ENCODE results near the gene MRPS14. TPM values are rescaled to one million over a fixed set of nuclear protein-coding genes. Genes with fewer than 3 reads are reported as not detected.

Gene MRPS14
- total RNA-seq, 2 donors from 2014 or later = 30.3 to 30.9 TPM

GRCh38 chr1:174988986-174989385, 34.2 kb downstream of the MRPS14 start:
- Mint-ChIP-seq H3K36me3 (ENCODE audit: low read depth) (peaks cover 8% of the 10 kb centered on the region), H3K9me3 (no peaks in the 10 kb centered on the region), H3K27ac (no peak overlapping the region), H3K4me3 (no peak overlapping the region), H3K4me1 (peaks cover 21% of the 10 kb centered on the region), H3K27me3 (ENCODE audit: insufficient read depth) (no peaks in the 10 kb centered on the region)
- Histone ChIP-seq H3K27me3 (ENCODE audit: control insufficient read depth, insufficient read depth, low read length, poor library complexity, severe bottlenecking) (no peaks in the 10 kb centered on the region), H3K4me3 (ENCODE audit: low read length) (no peak overlapping the region), H3K27ac (ENCODE audit: low read depth, low read length) (no peak overlapping the region), H3K9ac (ENCODE audit: extremely low read depth, low read length, poor library complexity, severe bottlenecking) (no peak overlapping the region), H3K36me3 (ENCODE audit: control insufficient read depth, insufficient read depth, low read length) (peaks cover 5% of the 10 kb centered on the region), H3K9me3 (ENCODE audit: control insufficient read depth, low read length) (no peaks in the 10 kb centered on the region), H3K4me1 (ENCODE audit: control insufficient read depth, insufficient read depth, low read length) (no peaks in the 10 kb centered on the region)
- no peak for TF ChIP-seq CTCF (conservative IDR thresholded peaks at IDR 0.05)
- no peak for DNase-seq
- WGBS, 2 experiments (ENCODE audit: insufficient coverage in 1 of 2, insufficient read length in 1 of 2) = 97 to 100% methylated on average over 1 to 2 of the region's 3 CpGs

- H3K27me3 Mint-ChIP-seq (ENCODE audit: insufficient read depth) = no peaks in the 10 kb centered on the region
- H3K36me3 ChIP-seq (ENCODE audit: control insufficient read depth, insufficient read depth, low read length) = peaks cover 5% of the 10 kb centered on the region
- H3K4me1 ChIP-seq (ENCODE audit: control insufficient read depth, insufficient read depth, low read length) = no peaks in the 10 kb centered on the region
These were observed 34.7 kb downstream of the MRPS14 start for GRCh38 chr1:174988539-174988938.

GRCh38 chr1:174984952-174985351, 38.3 kb downstream of the MRPS14 start:
- Mint-ChIP-seq H3K4me3 (no peak overlapping the region), H3K36me3 (ENCODE audit: low read depth) (peaks cover 19% of the 10 kb centered on the region), H3K27me3 (ENCODE audit: insufficient read depth) (no peaks in the 10 kb centered on the region), H3K27ac (no peak overlapping the region), H3K9me3 (no peaks in the 10 kb centered on the region), H3K4me1 (peaks cover 28% of the 10 kb centered on the region)
- no peak overlapping the region for H3K27ac ChIP-seq (ENCODE audit: low read depth, low read length)
- DNase-seq = no peak
- H3K9ac ChIP-seq (ENCODE audit: extremely low read depth, low read length, poor library complexity, severe bottlenecking) = no peak overlapping the region
- H3K4me3 ChIP-seq (ENCODE audit: low read length) = no peak overlapping the region
- peaks cover 11% of the 10 kb centered on the region for H3K36me3 ChIP-seq (ENCODE audit: control insufficient read depth, insufficient read depth, low read length)
- H3K9me3 ChIP-seq (ENCODE audit: control insufficient read depth, low read length) = no peaks in the 10 kb centered on the region
- TF ChIP-seq CTCF (conservative IDR thresholded peaks at IDR 0.05) = no peak
- WGBS, 2 experiments (ENCODE audit: insufficient coverage in 1 of 2, insufficient read length in 1 of 2) = 96% methylated on average over 4 of the region's 4 CpGs
- H3K4me1 ChIP-seq (ENCODE audit: control insufficient read depth, insufficient read depth, low read length) = no peaks in the 10 kb centered on the region
- H3K27me3 ChIP-seq (ENCODE audit: control insufficient read depth, insufficient read depth, low read length, poor library complexity, severe bottlenecking) = no peaks in the 10 kb centered on the region

More at GRCh38 chr1:174988539-174988938, 34.7 kb downstream of the MRPS14 start:
- H3K27ac ChIP-seq (ENCODE audit: low read depth, low read length) = no peak overlapping the region
- no peak for DNase-seq
- H3K9ac ChIP-seq (ENCODE audit: extremely low read depth, low read length, poor library complexity, severe bottlenecking) = no peak overlapping the region
- Mint-ChIP-seq H3K4me3 (no peak overlapping the region), H3K36me3 (ENCODE audit: low read depth) (peaks cover 8% of the 10 kb centered on the region), H3K4me1 (peaks cover 21% of the 10 kb centered on the region), H3K27ac (no peak overlapping the region), H3K9me3 (no peaks in the 10 kb centered on the region)
- no peak for TF ChIP-seq CTCF (conservative IDR thresholded peaks at IDR 0.05)
- H3K27me3 ChIP-seq (ENCODE audit: control insufficient read depth, insufficient read depth, low read length, poor library complexity, severe bottlenecking) = no peaks in the 10 kb centered on the region
- H3K9me3 ChIP-seq (ENCODE audit: control insufficient read depth, low read length) = no peaks in the 10 kb centered on the region
- H3K4me3 ChIP-seq (ENCODE audit: low read length) = no peak overlapping the region
